ENCODE measurements around the gene INPP5A. TPM values are rescaled to one million over a fixed set of nuclear protein-coding genes. Genes with fewer than 3 reads are reported as not detected.

Gene INPP5A
- total RNA-seq, 1 donor from 2014 or later = 35.4 TPM

GRCh38 chr10:132511121-132512051 lies 26.2 kb upstream of the INPP5A start:
- no peak overlapping the region for H3K4me3 Mint-ChIP-seq

GRCh38 chr10:132512052-132512442 lies 25.5 kb upstream of the INPP5A start:
- Mint-ChIP-seq H3K4me1 (peaks cover 15% of the 10 kb centered on the region), H3K36me3 (ENCODE audit: low read depth) (no peaks in the 10 kb centered on the region), H3K4me3 (no peak overlapping the region), H3K27me3 (ENCODE audit: low read depth) (no peaks in the 10 kb centered on the region), H3K27ac (ENCODE audit: unreplicated experiment) (no peak overlapping the region), H3K9me3 (no peaks in the 10 kb centered on the region)
- DNase-seq (ENCODE audit: low read depth, low spot score) = no peak
- TF ChIP-seq CTCF (conservative IDR thresholded peaks at IDR 0.05) = no peak

More at GRCh38 chr10:132511121-132512051, 26.2 kb upstream of the INPP5A start:
- no peak overlapping the region for H3K27ac Mint-ChIP-seq (ENCODE audit: unreplicated experiment)
- H3K36me3 Mint-ChIP-seq (ENCODE audit: low read depth) = no peaks in the 10 kb centered on the region
- no peaks in the 10 kb centered on the region for H3K27me3 Mint-ChIP-seq (ENCODE audit: low read depth)
- no peaks in the 10 kb centered on the region for H3K9me3 Mint-ChIP-seq
- no peak for TF ChIP-seq CTCF (conservative IDR thresholded peaks at IDR 0.05)
- DNase-seq (ENCODE audit: low read depth, low spot score) = no peak
- peaks cover 11% of the 10 kb centered on the region for H3K4me1 Mint-ChIP-seq

- TF ChIP-seq CTCF (conservative IDR thresholded peaks at IDR 0.05) = no peak
- H3K9me3 Mint-ChIP-seq = no peaks in the 10 kb centered on the region
- H3K36me3 Mint-ChIP-seq (ENCODE audit: low read depth) = no peaks in the 10 kb centered on the region
- H3K27ac Mint-ChIP-seq (ENCODE audit: unreplicated experiment) = no peak overlapping the region
- H3K27me3 Mint-ChIP-seq (ENCODE audit: low read depth) = peaks cover 3% of the 10 kb centered on the region
- no peak for DNase-seq (ENCODE audit: low read depth, low spot score)
- no peak overlapping the region for H3K4me3 Mint-ChIP-seq
- peaks cover 19% of the 10 kb centered on the region for H3K4me1 Mint-ChIP-seq
Measured at GRCh38 chr10:132512693-132513345, 24.8 kb upstream of the INPP5A start.

GRCh38 chr10:132514821-132515520 lies 22.6 kb upstream of the INPP5A start:
- no peak for DNase-seq (ENCODE audit: low read depth, low spot score)
- H3K27me3 Mint-ChIP-seq (ENCODE audit: low read depth) = peaks cover 21% of the 10 kb centered on the region
- H3K4me1 Mint-ChIP-seq = peaks cover 35% of the 10 kb centered on the region
- no peak overlapping the region for H3K27ac Mint-ChIP-seq (ENCODE audit: unreplicated experiment)
- no peak overlapping the region for H3K4me3 Mint-ChIP-seq
- no peaks in the 10 kb centered on the region for H3K9me3 Mint-ChIP-seq
- no peak for TF ChIP-seq CTCF (conservative IDR thresholded peaks at IDR 0.05)
- H3K36me3 Mint-ChIP-seq (ENCODE audit: low read depth) = no peaks in the 10 kb centered on the region
